ENCODE results near the gene CSRP3.
"Not testable (repeated sequence)": the region's sequence is repeated elsewhere in the genome, so short reads cannot be mapped to it uniquely, and the experiment has no call there.

CSRP3 gene

GRCh38 chr11:19160847-19161246, 40.9 kb downstream of the CSRP3 start:
- no peak for ATAC-seq
- no peak for TF ChIP-seq PATZ1 (CRISPR knock-in tag; IDR thresholded peaks at IDR 0.05; ENCODE audit: borderline replicate concordance)
- TF ChIP-seq SNAI2 (CRISPR knock-in tag; IDR thresholded peaks at IDR 0.05), result no peak
- TF ChIP-seq ESRRG (CRISPR knock-in tag; IDR thresholded peaks at IDR 0.05), result no peak
- TF ChIP-seq ZNF70 (CRISPR knock-in tag; IDR thresholded peaks at IDR 0.05), result no peak
- TF ChIP-seq ISL1 (CRISPR knock-in tag; IDR thresholded peaks at IDR 0.05), result no peak
- TF ChIP-seq TOX (CRISPR knock-in tag; IDR thresholded peaks at IDR 0.05; ENCODE audit: borderline replicate concordance), result no peak
- TF ChIP-seq PPARA (CRISPR knock-in tag; IDR thresholded peaks at IDR 0.05; ENCODE audit: borderline replicate concordance), result no peak

- TF ChIP-seq OSR1 (CRISPR knock-in tag; IDR thresholded peaks at IDR 0.05), result no peak
- ATAC-seq, result no peak
Measured at GRCh38 chr11:19156892-19157291, 44.9 kb downstream of the CSRP3 start.

- TF ChIP-seq ZC3H10 (CRISPR knock-in tag; IDR thresholded peaks at IDR 0.05), result no peak
- TF ChIP-seq ZFP30 (CRISPR knock-in tag; IDR thresholded peaks at IDR 0.05), result no peak
- no peak for TF ChIP-seq BACH2 (CRISPR knock-in tag; IDR thresholded peaks at IDR 0.05; ENCODE audit: borderline replicate concordance)
- no peak for TF ChIP-seq ESRRG (CRISPR knock-in tag; IDR thresholded peaks at IDR 0.05)
- no peak for TF ChIP-seq ISL1 (CRISPR knock-in tag; IDR thresholded peaks at IDR 0.05)
- no peak for TF ChIP-seq ZFP3 (CRISPR knock-in tag; IDR thresholded peaks at IDR 0.05)
- no peak for TF ChIP-seq RARB (CRISPR knock-in tag; IDR thresholded peaks at IDR 0.05)
- no peak for TF ChIP-seq OSR1 (CRISPR knock-in tag; IDR thresholded peaks at IDR 0.05)
- no peak for TF ChIP-seq SNAI2 (CRISPR knock-in tag; IDR thresholded peaks at IDR 0.05)
- TF ChIP-seq PPARA (CRISPR knock-in tag; IDR thresholded peaks at IDR 0.05; ENCODE audit: borderline replicate concordance), result no peak
- no peak for TF ChIP-seq ZNF8 (CRISPR knock-in tag; IDR thresholded peaks at IDR 0.05)
- TF ChIP-seq GLIS3 (CRISPR knock-in tag; IDR thresholded peaks at IDR 0.05), result no peak
- no peak for TF ChIP-seq TSHZ2 (CRISPR knock-in tag; IDR thresholded peaks at IDR 0.05)
- ATAC-seq, result no peak
Measured at GRCh38 chr11:19145319-19145718, 56.5 kb downstream of the CSRP3 start.

- not testable (repeated sequence) for ATAC-seq
Measured at GRCh38 chr11:19136884-19137283, 64.9 kb downstream of the CSRP3 start.

- TF ChIP-seq TCF4 (CRISPR knock-in tag; IDR thresholded peaks at IDR 0.05; ENCODE audit: borderline replicate concordance), result no peak
- no peak for TF ChIP-seq OSR1 (CRISPR knock-in tag; IDR thresholded peaks at IDR 0.05)
- no peak for ATAC-seq
Measured at GRCh38 chr11:19134004-19134403, 67.8 kb downstream of the CSRP3 start.
